C4-2B (cell line): ENCODE results near the gene B3GALT6.

Source experiments
- H3K27ac ChIP-seq: fragments of 450-650 bp; 2 replicates; pipeline ENCODE4 v1.5.1; 2017
- CTCF ChIP-seq: fragments of 450-650 bp; conservative IDR thresholded peaks from 2 replicates; pipeline ENCODE4 v1.5.1; 2017; ENCODE audit warnings: mild to moderate bottlenecking
- ZFX ChIP-seq: fragments of 450-650 bp; IDR thresholded peaks from 2 replicates; pipeline ENCODE4 v1.6.1; 2017

Gene B3GALT6

GRCh38 chr1:1239614-1240347, 7.7 kb downstream of the B3GALT6 start:
- TF ChIP-seq ZFX (no peak), CTCF (no peak)
- H3K27ac ChIP-seq = peak overlapping the region; percentile 100

GRCh38 chr1:1240348-1240732, 8.3 kb downstream of the B3GALT6 start:
- peak overlapping the region; percentile 100 for H3K27ac ChIP-seq
- no peak for TF ChIP-seq CTCF
- TF ChIP-seq ZFX = no peak

GRCh38 chr1:1240822-1241587, 9.0 kb downstream of the B3GALT6 start:
- TF ChIP-seq ZFX (peak; percentile 15; the same call in 1 of the 2 replicates), CTCF (no peak)
- peak overlapping the region; percentile 100 for H3K27ac ChIP-seq

GRCh38 chr1:1241588-1242219, 9.7 kb downstream of the B3GALT6 start:
- TF ChIP-seq ZFX (no peak), CTCF (no peak)
- H3K27ac ChIP-seq = peak overlapping the region; percentile 100

GRCh38 chr1:1242461-1243265, 10.6 kb downstream of the B3GALT6 start:
- H3K27ac ChIP-seq = no peak overlapping the region
- no peak for TF ChIP-seq CTCF
- TF ChIP-seq ZFX = no peak

- TF ChIP-seq CTCF (no peak), ZFX (no peak)
- no peak overlapping the region for H3K27ac ChIP-seq
Observed at GRCh38 chr1:1243266-1243660, 11.2 kb downstream of the B3GALT6 start.
